ENCODE measurements around the gene PCSK5.

Gene PCSK5

DNA sequence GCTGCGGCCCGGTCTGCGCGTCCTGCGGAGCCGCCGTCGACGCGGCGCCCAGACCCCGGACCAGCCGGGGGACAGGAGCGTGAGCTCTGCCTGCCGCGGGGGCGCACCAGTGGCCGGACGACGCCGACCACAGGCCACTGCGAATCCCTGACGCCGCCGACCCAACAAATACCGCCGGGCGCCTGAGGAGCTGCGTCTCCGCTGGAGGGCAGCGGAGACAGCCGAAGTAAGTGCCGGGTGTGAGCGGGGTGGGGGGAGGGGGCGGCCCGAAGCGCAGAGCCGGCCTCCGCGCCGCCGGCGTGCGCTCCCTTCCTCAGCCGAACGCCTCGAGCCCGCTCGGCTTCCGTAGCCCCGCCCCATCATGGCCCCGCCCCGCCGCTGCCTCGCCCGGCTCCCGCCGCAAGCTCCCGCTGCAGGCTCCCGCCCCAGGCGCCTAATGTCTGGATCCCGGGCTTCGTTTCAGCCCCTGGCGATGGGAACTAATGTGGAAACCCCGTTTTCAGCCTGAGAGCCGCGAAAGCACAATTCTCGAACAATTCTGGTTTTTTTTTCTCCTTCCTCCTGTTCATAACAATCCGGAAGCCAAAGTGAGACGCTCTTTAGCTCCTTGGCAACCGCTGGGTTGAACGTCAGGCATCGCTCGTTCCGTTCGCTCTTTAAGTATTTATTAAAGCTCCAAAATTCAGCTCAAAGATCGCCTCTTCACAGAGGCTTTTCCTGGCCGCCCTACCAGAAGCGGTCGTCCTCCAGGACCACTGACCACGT lies 503.9 kb downstream of the PCSK5 start, which contains the start of gene RFK:
Gene RFK, minus strand, starts transcription at position 232 of the 765 bp plus-strand sequence. CDS start 255 bp downstream, outside the sequence.
- peak; percentile 75 for DNase-seq (ENCODE audit: low read depth)
- TF ChIP-seq, protein P1, sequence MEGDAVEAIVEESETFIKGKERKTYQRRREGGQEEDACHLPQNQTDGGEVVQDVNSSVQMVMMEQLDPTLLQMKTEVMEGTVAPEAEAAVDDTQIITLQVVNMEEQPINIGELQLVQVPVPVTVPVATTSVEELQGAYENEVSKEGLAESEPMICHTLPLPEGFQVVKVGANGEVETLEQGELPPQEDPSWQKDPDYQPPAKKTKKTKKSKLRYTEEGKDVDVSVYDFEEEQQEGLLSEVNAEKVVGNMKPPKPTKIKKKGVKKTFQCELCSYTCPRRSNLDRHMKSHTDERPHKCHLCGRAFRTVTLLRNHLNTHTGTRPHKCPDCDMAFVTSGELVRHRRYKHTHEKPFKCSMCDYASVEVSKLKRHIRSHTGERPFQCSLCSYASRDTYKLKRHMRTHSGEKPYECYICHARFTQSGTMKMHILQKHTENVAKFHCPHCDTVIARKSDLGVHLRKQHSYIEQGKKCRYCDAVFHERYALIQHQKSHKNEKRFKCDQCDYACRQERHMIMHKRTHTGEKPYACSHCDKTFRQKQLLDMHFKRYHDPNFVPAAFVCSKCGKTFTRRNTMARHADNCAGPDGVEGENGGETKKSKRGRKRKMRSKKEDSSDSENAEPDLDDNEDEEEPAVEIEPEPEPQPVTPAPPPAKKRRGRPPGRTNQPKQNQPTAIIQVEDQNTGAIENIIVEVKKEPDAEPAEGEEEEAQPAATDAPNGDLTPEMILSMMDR (IDR thresholded peaks at IDR 0.05; ENCODE audit: control insufficient read depth, extremely low read depth, insufficient read depth), result peak; percentile 64
- H3K4me3 ChIP-seq (ENCODE audit: low read depth, low read length), result peak within 1 kb of the TSS; percentile 63

DNA sequence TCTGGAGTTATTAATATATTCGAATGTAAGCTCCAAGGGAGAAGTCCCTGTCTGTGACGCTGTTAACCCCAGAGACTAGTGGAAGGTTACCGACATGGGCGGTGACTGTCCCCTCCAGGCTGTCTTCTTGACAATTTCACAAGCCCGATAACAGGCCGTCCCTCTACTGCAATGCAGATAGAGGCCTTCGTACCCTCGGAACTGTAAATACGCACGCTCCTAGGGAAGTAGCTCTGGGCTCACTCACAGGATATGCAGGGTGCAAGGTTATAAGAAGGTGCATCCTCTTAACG lies 504.4 kb downstream of the PCSK5 start:
- DNase-seq (ENCODE audit: low read depth), result peak; percentile 58
- H3K4me3 ChIP-seq (ENCODE audit: low read depth, low read length), result peak overlapping the region; percentile 63
- TF ChIP-seq, protein P1 (IDR thresholded peaks at IDR 0.05; ENCODE audit: control insufficient read depth, extremely low read depth, insufficient read depth), result no peak

DNA sequence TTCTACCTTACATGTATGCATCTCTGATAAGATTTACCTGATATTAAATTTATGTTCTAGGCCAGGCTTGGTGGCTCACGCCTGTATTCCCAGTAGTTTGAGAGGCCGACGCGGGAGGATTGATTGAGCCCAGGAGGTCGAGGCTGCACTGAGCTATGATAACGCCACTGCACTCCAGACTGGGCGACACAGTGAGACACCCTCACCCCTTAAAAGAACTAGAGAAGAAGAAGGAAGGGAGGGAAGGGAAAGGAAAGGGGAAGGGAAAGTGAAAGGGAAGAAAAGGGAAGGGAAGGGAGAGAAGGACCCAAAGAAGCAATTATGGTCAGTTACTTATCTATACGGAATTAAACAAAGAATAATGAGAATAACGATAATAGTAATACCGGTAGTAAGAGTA lies 504.9 kb downstream of the PCSK5 start:
- TF ChIP-seq, protein P1 (IDR thresholded peaks at IDR 0.05; ENCODE audit: control insufficient read depth, extremely low read depth, insufficient read depth), result no peak
- no peak for DNase-seq (ENCODE audit: low read depth)
- H3K4me3 ChIP-seq (ENCODE audit: low read depth, low read length), result peak overlapping the region; percentile 63

DNA sequence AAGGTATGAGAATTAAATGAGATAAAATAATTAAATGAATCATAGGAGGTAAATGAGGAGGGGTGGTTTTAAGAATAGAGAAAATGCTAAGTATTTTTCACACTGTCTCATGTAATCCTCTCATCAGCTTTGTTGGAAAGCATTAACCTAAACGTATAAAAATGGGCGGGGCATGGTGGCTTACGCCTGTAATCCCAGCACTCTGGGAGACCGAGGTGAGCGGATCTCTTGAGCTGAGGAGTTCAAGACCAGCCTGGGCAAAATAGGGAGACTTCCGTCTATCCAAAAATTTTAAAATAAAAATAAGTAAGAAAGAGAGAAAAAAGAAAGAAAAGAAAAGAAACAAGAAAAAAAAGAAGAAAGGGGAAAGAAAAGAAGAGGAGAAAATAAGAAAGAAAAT lies 505.7 kb downstream of the PCSK5 start:
- TF ChIP-seq, protein P1 (IDR thresholded peaks at IDR 0.05; ENCODE audit: control insufficient read depth, extremely low read depth, insufficient read depth), result no peak
- H3K4me3 ChIP-seq (ENCODE audit: low read depth, low read length), result no peak overlapping the region
- DNase-seq (ENCODE audit: low read depth), result no peak

DNA sequence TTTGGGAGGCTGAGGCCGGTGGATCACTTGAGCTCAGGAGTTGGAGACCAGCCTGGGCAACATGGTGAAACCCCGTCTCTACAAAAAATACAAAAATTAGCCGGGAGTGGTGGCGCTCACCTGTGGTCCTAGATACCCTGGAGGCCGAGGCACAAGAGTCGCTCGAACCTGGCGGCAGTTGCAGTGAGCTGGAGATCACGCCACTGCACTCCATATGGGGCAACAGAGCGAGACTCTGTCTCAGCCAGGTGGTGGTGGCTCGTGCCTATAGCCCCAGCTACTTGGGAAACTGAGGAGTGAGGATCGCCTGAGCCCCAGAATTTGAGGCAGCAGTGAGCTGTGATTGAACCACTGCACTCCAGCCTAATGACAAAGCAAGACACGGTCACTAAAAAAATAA lies 506.1 kb downstream of the PCSK5 start:
- TF ChIP-seq, protein P1 (IDR thresholded peaks at IDR 0.05; ENCODE audit: control insufficient read depth, extremely low read depth, insufficient read depth), result no peak
- no peak for DNase-seq (ENCODE audit: low read depth)
- H3K4me3 ChIP-seq (ENCODE audit: low read depth, low read length), result no peak overlapping the region

DNA sequence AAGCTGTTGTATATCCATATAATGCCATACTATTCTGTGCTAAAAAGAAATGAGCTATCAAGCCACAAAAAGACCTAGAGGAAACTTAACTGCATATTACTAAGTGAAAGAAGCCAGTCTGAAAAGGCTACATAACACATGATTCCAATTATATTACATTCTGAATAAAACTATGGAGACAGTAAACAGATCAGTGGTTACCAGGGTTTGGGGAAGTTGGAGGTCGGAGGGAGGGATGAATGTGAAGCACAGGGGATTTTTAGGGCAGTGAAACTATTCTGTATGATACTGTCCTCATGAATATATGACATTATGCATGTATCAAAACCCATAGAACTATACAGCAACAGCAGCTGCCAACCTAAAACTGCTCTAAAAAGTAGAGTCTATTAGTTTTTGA lies 509.4 kb downstream of the PCSK5 start:
- no peak for DNase-seq (ENCODE audit: low read depth)
- TF ChIP-seq, protein P1 (IDR thresholded peaks at IDR 0.05; ENCODE audit: control insufficient read depth, extremely low read depth, insufficient read depth), result no peak
- H3K4me3 ChIP-seq (ENCODE audit: low read depth, low read length), result no peak overlapping the region

All from LNCaP clone FGC (cell line).